Keratinocyte (primary cell): Measurements from ENCODE around the gene UBE2K.

Experiments
- CTCF ChIP-seq, 3 experiments: IDR thresholded peaks in 1 of 3; conservative IDR thresholded peaks in 1 of 3; optimal IDR thresholded peaks in 1 of 3; 2 replicates in 2 of 3; 3 replicates in 1 of 3; pipeline versions ENCODE3 to v1.5.1; 2011; ENCODE audit warnings: low read length in 3 of 3, mild to moderate bottlenecking in 3 of 3, moderate library complexity in 2 of 3, control low read depth in 1 of 3, inconsistent platforms in 1 of 3; ENCODE audit not compliant: insufficient read depth in 2 of 3; ENCODE audit errors: extremely low read depth in 1 of 3
- EZH2 ChIP-seq: IDR thresholded peaks from one replicate; pipeline ENCODE4 v1.6.1; 2012; ENCODE audit warnings: inconsistent platforms, mild to moderate bottlenecking, low read length, moderate library complexity

- no peak for TF ChIP-seq CTCF (optimal IDR thresholded peaks at IDR 0.05 in 1 of 3, IDR thresholded peaks at IDR 0.05 in 1 of 3, conservative IDR thresholded peaks at IDR 0.05 in 1 of 3; ENCODE audit: extremely low read depth in 1 of 3, insufficient read depth in 2 of 3, low read length in 3 of 3)
- TF ChIP-seq EZH2: no peak
Measured at GRCh38 chr4:39761005-39761667, 63.2 kb downstream of the UBE2K start.
